H1 (cell line): Measurements from ENCODE around the gene SCAPER.
"Not testable (repeated sequence)": the region's sequence is repeated elsewhere in the genome, so short reads cannot be mapped to it uniquely, and the experiment has no call there.

ENCODE experiments used
- CEBPB ChIP-seq: IDR thresholded peaks from 2 replicates; pipeline ENCODE4 v1.6.1; 2012; ENCODE audit warnings: low read depth, low read length
- EGR1 ChIP-seq: IDR thresholded peaks from 2 replicates; pipeline ENCODE4 v1.6.1; 2011; ENCODE audit warnings: low read depth, low read length, borderline replicate concordance
- EP300 ChIP-seq, 2 experiments: IDR thresholded peaks; 1 replicate in 1 of 2; 2 replicates in 1 of 2; pipeline ENCODE4 v1.6.1; 2011 to 2012; ENCODE audit warnings: low read depth in 2 of 2, low read length in 2 of 2, mild to moderate bottlenecking in 2 of 2, borderline replicate concordance in 1 of 2, inconsistent platforms in 1 of 2, moderate library complexity in 1 of 2
- POLR2A ChIP-seq, 2 experiments: IDR thresholded peaks; 1 replicate in 1 of 2; 2 replicates in 1 of 2; pipeline ENCODE4 v1.6.1; 2011; ENCODE audit warnings: low read depth in 2 of 2, low read length in 2 of 2, mild to moderate bottlenecking in 2 of 2; ENCODE audit errors: control extremely low read depth in 1 of 2
- ZNF274 ChIP-seq: IDR thresholded peaks from 2 replicates; pipeline ENCODE4 v1.7.0; 2012; ENCODE audit warnings: low read length, borderline replicate concordance; ENCODE audit errors: extremely low read depth
- TF ChIP-seq, protein P1 (sequence below): IDR thresholded peaks from 2 replicates; pipeline ENCODE4 v1.6.1; 2012; ENCODE audit warnings: low read length, inconsistent platforms

DNA sequence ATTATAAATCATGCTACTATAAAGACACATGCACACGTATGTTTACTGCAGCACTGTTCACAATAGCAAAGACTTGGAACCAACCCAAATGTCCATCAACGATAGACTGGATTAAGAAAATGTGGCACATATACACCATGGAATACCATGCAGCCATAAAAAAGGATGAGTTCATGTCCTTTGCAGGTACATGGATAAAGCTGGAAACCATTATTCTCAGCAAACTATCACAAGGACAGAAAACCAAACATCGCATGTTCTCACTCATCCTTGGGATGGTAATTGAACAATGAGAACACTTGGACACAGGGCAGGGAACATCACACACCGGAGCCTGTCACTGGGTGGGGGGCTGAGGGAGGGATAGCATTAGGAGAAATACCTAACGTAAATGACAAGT lies 12.3 kb downstream of the SCAPER start:
- TF ChIP-seq CEBPB; EGR1; ZNF274; EP300 (IDR thresholded peaks at IDR 0.05; ENCODE audit: borderline replicate concordance in 1 of 2, low read depth in 2 of 2, low read length in 2 of 2); POLR2A (IDR thresholded peaks at IDR 0.05; ENCODE audit: control extremely low read depth in 1 of 2, low read depth in 2 of 2, low read length in 2 of 2): not testable (repeated sequence)
- TF ChIP-seq, protein P1, sequence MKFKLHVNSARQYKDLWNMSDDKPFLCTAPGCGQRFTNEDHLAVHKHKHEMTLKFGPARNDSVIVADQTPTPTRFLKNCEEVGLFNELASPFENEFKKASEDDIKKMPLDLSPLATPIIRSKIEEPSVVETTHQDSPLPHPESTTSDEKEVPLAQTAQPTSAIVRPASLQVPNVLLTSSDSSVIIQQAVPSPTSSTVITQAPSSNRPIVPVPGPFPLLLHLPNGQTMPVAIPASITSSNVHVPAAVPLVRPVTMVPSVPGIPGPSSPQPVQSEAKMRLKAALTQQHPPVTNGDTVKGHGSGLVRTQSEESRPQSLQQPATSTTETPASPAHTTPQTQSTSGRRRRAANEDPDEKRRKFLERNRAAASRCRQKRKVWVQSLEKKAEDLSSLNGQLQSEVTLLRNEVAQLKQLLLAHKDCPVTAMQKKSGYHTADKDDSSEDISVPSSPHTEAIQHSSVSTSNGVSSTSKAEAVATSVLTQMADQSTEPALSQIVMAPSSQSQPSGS, result not testable (repeated sequence)
